GM03348 (cell line): Measurements from ENCODE around the gene RIBC2.
"Not testable (repeated sequence)": the region's sequence is repeated elsewhere in the genome, so short reads cannot be mapped to it uniquely, and the experiment has no call there.

Experiments
- DNase-seq: peaks from one replicate; pipeline ENCODE4 v3.0.0; 2012; ENCODE audit warnings: low spot score

RIBC2 gene

GRCh38 chr22:45449442-45449841 lies 35.9 kb downstream of the RIBC2 start:
- DNase-seq = not testable (repeated sequence)

DNA sequence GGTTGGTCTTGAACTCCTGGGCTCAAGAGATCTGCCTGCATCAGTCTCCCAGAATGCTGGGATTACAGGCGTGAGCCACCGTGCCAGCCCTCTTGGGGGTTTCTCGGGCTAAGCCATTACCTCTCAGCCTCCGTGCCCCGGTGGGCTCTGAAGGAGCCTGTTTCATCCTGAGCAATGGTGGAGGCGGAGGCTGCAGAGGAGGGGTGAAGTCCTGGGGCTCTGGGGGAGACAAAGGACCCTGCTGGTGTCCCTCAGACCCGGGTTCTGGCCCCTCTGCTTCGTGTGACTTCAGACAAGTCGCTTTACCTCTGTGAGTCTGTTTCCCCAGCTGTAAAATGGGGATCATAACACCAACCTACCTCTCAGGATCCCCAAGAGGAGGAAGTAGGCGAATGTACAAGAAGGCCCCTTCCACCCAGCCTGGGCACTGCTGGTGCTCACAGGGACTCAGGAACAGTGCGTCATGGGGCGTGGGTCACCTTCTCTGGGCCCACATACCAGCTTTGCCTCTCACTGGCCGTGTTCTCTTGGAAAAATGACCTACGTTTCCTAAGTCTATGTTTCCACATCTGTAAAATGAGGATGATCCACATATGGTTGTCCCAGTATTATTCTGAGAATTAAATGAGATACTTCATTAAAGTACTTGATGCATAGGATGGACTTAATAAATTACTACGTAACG lies 36.8 kb downstream of the RIBC2 start:
- DNase-seq = no peak

GRCh38 chr22:45450921-45451651 lies 37.6 kb downstream of the RIBC2 start:
- DNase-seq = peak; percentile 87

DNA sequence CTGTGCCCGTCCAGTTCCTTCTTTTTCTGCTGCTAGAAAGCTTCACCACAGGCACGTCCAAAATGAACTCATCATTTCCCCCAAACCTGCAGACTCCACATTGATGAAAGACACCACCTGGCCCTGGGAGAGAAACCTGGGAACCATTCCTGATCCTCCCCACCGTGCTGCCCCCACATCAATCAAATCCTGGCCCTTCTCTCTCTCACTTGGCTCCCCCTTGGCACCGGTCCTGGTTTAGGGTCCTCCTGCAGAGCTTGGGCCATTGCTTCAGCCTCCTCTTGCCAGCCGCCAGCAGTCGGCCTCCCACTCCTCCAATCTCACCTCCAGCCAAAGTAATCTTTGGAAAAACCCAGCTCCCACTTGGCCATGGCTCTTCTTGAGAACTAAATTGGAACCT lies 38.5 kb downstream of the RIBC2 start:
- no peak for DNase-seq

DNA sequence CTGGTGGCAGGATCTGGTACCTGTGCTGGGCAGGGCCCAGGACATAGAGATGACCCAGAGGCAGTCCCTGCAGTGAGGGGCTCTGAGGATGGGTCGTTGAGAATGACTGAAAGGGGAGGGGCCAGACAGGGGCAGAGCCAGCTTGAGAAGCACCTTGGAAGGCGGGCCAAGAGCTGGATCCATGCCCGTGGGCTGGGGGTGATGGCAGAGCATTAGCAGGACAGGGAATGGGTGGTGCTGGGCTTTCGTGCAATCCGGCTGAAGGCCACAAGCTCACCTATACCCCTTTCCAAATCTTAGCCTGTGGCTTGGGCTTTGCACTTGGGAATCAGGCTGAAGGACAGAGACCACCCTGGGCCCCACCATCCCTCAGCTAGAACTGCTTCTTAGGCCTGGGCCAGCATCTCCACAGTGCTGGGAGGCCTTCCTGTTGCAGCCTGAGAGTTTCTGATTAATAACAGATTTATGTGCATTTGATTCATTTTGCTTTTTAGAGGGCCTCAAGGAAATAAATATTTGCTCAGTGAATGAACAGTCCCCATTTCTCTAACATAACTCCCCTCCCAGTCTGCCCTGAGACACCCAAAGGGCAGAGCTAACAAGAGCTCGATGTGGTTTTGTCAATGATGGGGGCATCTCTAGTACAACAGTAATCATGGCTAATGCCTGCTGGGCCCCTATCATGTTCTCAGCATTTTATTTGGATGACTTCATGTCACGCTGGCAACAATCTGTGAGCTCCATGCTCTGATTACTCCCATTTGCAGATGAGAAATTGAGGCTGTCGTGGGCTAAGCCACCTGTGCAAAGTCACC lies 39.3 kb downstream of the RIBC2 start:
- peak; percentile 57 for DNase-seq

- DNase-seq = no peak
Observed at GRCh38 chr22:45453764-45454163, 40.3 kb downstream of the RIBC2 start.

DNA sequence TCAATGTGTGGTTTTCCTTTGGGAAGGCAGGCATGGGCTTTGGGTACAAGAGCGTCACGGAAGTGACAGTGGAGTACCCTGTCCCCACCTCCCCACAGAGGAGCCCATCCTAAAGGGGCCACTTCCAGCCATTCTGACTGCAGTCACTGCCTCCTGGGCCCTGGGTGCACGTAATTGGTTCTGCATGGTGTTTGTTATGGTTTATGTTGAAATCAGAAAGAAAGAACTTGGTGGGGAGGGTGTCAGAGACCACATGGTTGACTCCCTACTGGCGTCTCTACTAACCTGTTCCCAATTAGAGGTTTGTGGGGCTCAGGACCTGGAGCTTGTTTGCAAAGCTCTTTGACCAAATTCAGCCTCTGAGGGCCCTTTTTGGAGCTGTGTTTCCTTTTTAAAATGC lies 40.8 kb downstream of the RIBC2 start:
- DNase-seq = peak; percentile 83

- DNase-seq = no peak
Observed at GRCh38 chr22:45455212-45455611, 41.7 kb downstream of the RIBC2 start.

- no peak for DNase-seq
Observed at GRCh38 chr22:45455621-45456020, 42.1 kb downstream of the RIBC2 start.

GRCh38 chr22:45456811-45457210 lies 43.3 kb downstream of the RIBC2 start:
- DNase-seq = no peak

- DNase-seq = no peak
Observed at GRCh38 chr22:45458532-45458931, 45.0 kb downstream of the RIBC2 start.

DNA sequence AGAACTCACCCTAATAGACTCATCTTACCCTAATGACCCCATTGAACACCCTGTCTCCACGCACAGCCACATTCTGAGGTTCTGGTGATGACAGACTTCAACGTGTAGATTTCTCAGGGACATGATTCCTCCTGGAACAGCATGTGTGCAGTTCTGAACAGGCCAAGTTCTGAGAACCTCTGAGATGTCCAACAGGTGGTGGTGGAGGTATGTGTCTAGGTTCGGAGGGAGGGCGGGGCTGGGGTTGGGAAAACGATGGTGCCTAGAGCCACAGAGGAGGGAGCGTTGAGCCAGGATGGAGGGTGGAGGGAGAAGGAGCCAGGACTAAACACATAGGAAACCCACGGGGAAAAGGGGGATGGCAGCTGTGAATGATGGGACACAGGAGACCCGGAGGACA lies 45.7 kb downstream of the RIBC2 start:
- no peak for DNase-seq

GRCh38 chr22:45460288-45461109 lies 47.0 kb downstream of the RIBC2 start:
- DNase-seq = peak; percentile 77

DNA sequence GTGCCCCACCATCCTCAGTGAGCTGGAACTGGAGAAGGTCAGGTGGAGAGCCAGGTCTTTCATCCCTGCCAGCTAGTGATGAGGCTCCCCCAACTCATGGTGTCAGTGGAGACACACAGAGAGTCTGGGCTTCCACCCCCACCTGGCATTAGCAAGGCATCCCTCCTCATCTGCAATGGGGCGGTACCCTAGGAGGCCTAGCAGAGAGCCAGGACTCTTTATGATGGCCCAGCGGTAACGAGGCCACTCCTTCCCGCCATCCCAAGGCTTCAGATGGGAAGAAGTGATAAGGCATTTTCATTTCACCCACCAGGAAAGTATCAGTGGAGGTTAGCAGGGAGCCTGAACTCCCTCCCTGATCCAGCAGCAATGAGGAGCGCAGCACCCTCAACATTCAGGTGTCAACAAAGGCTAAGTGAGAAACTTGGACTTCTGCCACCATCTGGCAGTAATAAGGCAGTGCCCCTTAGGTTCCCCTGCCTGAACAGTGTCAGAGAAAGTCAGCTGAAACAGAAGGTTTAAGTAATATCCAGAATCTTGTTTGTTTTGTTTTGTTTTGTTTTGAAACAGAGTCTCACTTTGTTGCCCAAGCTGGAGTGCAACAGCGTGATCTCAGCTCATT lies 48.7 kb downstream of the RIBC2 start:
- DNase-seq = no peak

- DNase-seq = not testable (repeated sequence)
Observed at GRCh38 chr22:45463691-45464090, 50.2 kb downstream of the RIBC2 start.

- no peak for DNase-seq
Observed at GRCh38 chr22:45465633-45466032, 52.1 kb downstream of the RIBC2 start.

- peak; percentile 67 for DNase-seq
Observed at GRCh38 chr22:45468872-45469271, 55.4 kb downstream of the RIBC2 start.

DNA sequence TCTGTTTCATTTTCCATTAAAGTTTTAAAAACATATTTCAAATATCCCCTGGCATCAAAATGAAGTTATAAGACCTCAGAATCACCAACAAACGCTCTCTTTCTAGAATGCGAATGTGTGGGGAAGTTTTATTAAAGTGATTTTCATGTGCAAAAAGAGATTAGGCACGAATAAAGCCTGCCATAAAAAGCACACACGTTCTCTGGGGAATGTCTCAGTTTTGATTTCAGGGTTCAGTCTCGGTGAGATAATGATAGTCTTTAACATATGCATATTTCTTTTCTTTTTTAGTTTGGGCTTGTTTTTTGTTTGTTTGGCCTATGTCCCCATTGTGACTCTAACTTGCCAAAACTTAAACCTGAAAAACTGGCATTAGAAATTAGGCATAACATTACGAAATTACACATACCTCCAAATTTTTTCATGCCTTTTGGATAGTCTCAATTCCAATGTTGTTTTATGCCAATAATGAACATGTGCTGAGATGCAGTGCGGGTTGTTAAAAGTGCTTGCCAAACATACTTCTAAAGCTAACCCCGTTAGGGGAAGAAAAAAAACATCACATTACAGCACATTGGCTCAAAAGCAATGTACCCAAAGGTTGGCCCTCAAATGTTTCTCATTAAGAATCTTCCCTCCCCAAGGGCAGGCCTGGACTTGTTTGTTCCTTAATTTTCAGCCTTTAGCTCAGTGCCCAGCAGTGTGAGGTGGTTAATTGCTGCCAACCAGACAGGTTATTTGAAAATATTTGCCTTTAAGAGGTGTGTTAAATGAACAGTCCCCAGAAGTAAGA lies 56.0 kb downstream of the RIBC2 start:
- DNase-seq = peak; percentile 52

DNA sequence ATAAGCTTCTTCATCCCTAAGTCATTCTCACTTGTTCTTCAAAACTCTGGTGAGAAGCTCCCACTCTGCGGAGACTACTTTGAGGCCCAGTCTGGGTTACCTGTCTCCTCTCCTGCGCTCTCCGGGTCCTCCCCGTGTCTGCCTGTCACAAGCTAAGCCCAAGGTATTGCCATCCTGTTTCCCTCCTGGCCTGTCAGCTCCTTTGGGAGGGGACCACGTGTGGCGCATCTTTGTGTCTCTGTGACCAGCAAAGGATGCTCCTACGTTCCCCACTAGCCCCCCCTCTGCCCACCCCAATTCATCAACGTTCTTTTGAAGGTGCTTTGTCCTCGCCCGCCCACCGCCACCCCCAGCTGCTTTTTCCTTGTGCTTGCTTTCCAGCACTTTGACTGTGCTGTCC lies 57.4 kb downstream of the RIBC2 start:
- DNase-seq = no peak

DNA sequence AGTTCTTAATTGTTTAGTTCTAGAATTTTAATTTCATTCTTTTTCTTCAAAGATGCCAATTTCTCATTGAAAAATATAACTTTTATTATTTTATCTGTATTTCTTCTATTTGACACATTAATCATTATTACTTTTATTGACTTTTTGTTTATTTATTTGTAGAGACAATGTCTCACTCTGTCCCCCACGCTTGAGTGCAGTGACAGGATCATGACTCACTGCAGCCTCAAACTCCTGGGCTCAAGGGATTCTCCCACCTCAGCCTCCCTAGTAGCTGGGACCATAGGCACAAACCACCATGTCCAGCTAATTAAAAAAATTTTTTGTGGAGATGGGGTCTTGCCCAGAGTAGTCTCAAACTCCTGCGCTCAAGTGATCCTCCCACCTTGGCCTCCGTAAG lies 58.9 kb downstream of the RIBC2 start:
- no peak for DNase-seq
